ENCODE data around the gene PDCL3.

- TF ChIP-seq CTCF (IDR thresholded peaks at IDR 0.05), result no peak
- TF ChIP-seq POLR2AphosphoS5 (IDR thresholded peaks at IDR 0.05), result no peak
- TF ChIP-seq POLR2A (IDR thresholded peaks at IDR 0.05), result no peak
These were observed 24.9 kb upstream of the PDCL3 start for GRCh38 chr2:100537918-100538317.
